K562 (cell line): ENCODE results near the gene PLAAT4. TPM values are rescaled to one million over a fixed set of nuclear protein-coding genes. Genes with fewer than 3 reads are reported as not detected.

Source experiments
- ADNP ChIP-seq: fragments of 200-800 bp; sonication (Bioruptor generic); IDR thresholded peaks from 2 replicates; pipeline ENCODE4 v1.6.1; 2016; ENCODE audit warnings: missing genetic modification characterization, missing compliant biosample characterization
- ETV6 ChIP-seq, 3 experiments: fragments of 150-350 bp in 1 of 3; sonication (generic) in 1 of 3; formaldehyde crosslinking in 1 of 3; IDR thresholded peaks; 2 replicates each; pipeline versions ENCODE4 v1.6.1 to v1.8.0; 2014 to 2022; ENCODE audit warnings: borderline replicate concordance in 2 of 3, low read depth in 2 of 3, antibody characterized with exemption in 1 of 3, low read length in 1 of 3, mild to moderate bottlenecking in 1 of 3, missing genetic modification reagents in 1 of 3
- MGA ChIP-seq: fragments of 450-650 bp; IDR thresholded peaks from 2 replicates; pipeline ENCODE4 v1.6.1; 2016; ENCODE audit warnings: mild to moderate bottlenecking, moderate library complexity
- RAD21 ChIP-seq, 2 experiments: fragments of 250-450 bp in 1 of 2; fragments of 450-650 bp in 1 of 2; sonication (Bioruptor Pico) in 1 of 2; formaldehyde crosslinking in 1 of 2; IDR thresholded peaks in 1 of 2; conservative IDR thresholded peaks in 1 of 2; 2 replicates each; pipeline versions ENCODE4 v1.4.0 to v1.8.0; 2020 to 2022; ENCODE audit warnings: mild to moderate bottlenecking in 2 of 2, moderate library complexity in 1 of 2
- RBM15 ChIP-seq: fragments of 200-400 bp; formaldehyde crosslinking; IDR thresholded peaks from 2 replicates; pipeline ENCODE4 v1.6.1; 2018; ENCODE audit warnings: mild to moderate bottlenecking, low read length, moderate library complexity; ENCODE audit not compliant: insufficient read depth
- polyA plus RNA-seq, 8 experiments: library from polyadenylated mRNA; depleted of rRNA in 4 of 8; stranded (reverse) in 5 of 8; unstranded in 3 of 8; fragments of >200 nt; fragmentation: Nextera tagmentation in 2 of 8; fragmentation: Illumina TruSeq in 1 of 8; extraction: Ambion mirVana in 2 of 8; extraction: Trizol in 1 of 8; gene quantifications; 2 replicates each; pipeline versions ENCODE4 v1.2.1 to v1.2.3, GENCODE V29; 2011 to 2014; ENCODE audit warnings: inconsistent platforms in 1 of 8, missing spikeins in 1 of 8
- total RNA-seq, 7 experiments: library from RNA; depleted of rRNA in 6 of 7; stranded (reverse); fragments of >200 nt in 6 of 7; fragmentation: Illumina TruSeq in 2 of 7; extraction: Trizol in 2 of 7; gene quantifications; 2 replicates each; pipeline versions ENCODE4 v1.2.1 to v1.2.3, GENCODE V29; 2011 to 2021; ENCODE audit warnings: low replicate concordance in 1 of 7
- TF ChIP-seq, protein P1 (sequence below): sonication (generic); formaldehyde crosslinking; IDR thresholded peaks from 2 replicates; pipeline ENCODE4 v1.8.1; 2023; ENCODE audit warnings: mild to moderate bottlenecking, missing genetic modification reagents, moderate library complexity

The PLAAT4 gene
- total and polyA plus RNA-seq, 9 of the 15 experiments (the other 6 are each of a cell fraction or from before 2014, with no cell fraction given) = 0.54 to 3.0 (median 1.3) TPM; not detected in 1

GRCh38 chr11:63536669-63537292 is at the start of gene PLAAT4 (continued):
- no peak for TF ChIP-seq MGA
- peak in 1 of 2 experiments; percentile 19; a peak in 1 of 4 replicates for TF ChIP-seq RAD21 (CRISPR knock-in tag; conservative IDR thresholded peaks at IDR 0.05 in 1 of 2, IDR thresholded peaks at IDR 0.05 in 1 of 2)
- TF ChIP-seq ETV6 (IDR thresholded peaks at IDR 0.05; ENCODE audit: borderline replicate concordance in 1 of 2, low read depth in 2 of 2, low read length in 1 of 2) = no peak
- TF ChIP-seq ETV6 (CRISPR knock-in tag; IDR thresholded peaks at IDR 0.05; ENCODE audit: borderline replicate concordance) = no peak
- TF ChIP-seq, protein P1, sequence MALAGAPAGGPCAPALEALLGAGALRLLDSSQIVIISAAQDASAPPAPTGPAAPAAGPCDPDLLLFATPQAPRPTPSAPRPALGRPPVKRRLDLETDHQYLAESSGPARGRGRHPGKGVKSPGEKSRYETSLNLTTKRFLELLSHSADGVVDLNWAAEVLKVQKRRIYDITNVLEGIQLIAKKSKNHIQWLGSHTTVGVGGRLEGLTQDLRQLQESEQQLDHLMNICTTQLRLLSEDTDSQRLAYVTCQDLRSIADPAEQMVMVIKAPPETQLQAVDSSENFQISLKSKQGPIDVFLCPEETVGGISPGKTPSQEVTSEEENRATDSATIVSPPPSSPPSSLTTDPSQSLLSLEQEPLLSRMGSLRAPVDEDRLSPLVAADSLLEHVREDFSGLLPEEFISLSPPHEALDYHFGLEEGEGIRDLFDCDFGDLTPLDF (CRISPR knock-in tag) = no peak
- no peak for TF ChIP-seq ADNP
- TF ChIP-seq RBM15 = no peak
